Measurements from ENCODE around the gene PPFIA3. TPM values are rescaled to one million over a fixed set of nuclear protein-coding genes. Genes with fewer than 3 reads are reported as not detected.

The PPFIA3 gene
- total RNA-seq, 1 experiment from 2014 or later: 19.1 TPM

- Mint-ChIP-seq H3K4me3 (no peak overlapping the region), H3K9me3 (peaks cover 0 to 2% of the 10 kb centered on the region in 2 experiments; a peak in 2 of 5 replicates), H3K36me3 (ENCODE audit: insufficient read depth in 1 of 3, low read depth in 3 of 3) (peaks cover 30 to 46% (median 45%) of the 10 kb centered on the region in 3 experiments), H3K27ac (no peak overlapping the region), H3K27me3 (ENCODE audit: low read depth) (peaks cover 1% of the 10 kb centered on the region), H3K4me1 (peaks cover 14 to 29% of the 10 kb centered on the region in 2 experiments)
- no peak overlapping the region for H2BK15ac ChIP-seq (ENCODE audit: low read depth, low read length)
- no peaks in the 10 kb centered on the region for H3K27me3 ChIP-seq (ENCODE audit: insufficient read depth, low read length)
- H2BK20ac ChIP-seq (ENCODE audit: low read depth, low read length, poor library complexity, severe bottlenecking): no peak overlapping the region
- no CpG with 5 or more reads among the region's 8 CpGs for WGBS (ENCODE audit: extremely low coverage, insufficient read length, low lambda C conversion rate)
- no peak overlapping the region for H3K18ac ChIP-seq (ENCODE audit: insufficient read length, low read depth, low read length)
- TF ChIP-seq, protein P1, sequence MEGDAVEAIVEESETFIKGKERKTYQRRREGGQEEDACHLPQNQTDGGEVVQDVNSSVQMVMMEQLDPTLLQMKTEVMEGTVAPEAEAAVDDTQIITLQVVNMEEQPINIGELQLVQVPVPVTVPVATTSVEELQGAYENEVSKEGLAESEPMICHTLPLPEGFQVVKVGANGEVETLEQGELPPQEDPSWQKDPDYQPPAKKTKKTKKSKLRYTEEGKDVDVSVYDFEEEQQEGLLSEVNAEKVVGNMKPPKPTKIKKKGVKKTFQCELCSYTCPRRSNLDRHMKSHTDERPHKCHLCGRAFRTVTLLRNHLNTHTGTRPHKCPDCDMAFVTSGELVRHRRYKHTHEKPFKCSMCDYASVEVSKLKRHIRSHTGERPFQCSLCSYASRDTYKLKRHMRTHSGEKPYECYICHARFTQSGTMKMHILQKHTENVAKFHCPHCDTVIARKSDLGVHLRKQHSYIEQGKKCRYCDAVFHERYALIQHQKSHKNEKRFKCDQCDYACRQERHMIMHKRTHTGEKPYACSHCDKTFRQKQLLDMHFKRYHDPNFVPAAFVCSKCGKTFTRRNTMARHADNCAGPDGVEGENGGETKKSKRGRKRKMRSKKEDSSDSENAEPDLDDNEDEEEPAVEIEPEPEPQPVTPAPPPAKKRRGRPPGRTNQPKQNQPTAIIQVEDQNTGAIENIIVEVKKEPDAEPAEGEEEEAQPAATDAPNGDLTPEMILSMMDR (conservative IDR thresholded peaks at IDR 0.05): no peak
- H3K14ac ChIP-seq (ENCODE audit: insufficient read depth, low read length): no peak overlapping the region; the same call in 1 of the 2 replicates
- no peak overlapping the region for H3K23ac ChIP-seq (ENCODE audit: insufficient read length, low read depth, low read length)
- no peaks in the 10 kb centered on the region for H4K20me1 ChIP-seq (ENCODE audit: control insufficient read depth, insufficient read depth, insufficient read length)
- H3K79me2 ChIP-seq (ENCODE audit: insufficient read depth, low read length): no peaks in the 10 kb centered on the region
- H3K27ac ChIP-seq (ENCODE audit: insufficient read length, low read depth, low read length): no peak overlapping the region
- no peak overlapping the region for H3K4ac ChIP-seq (ENCODE audit: low read depth, low read length)
- no peak overlapping the region for H3K9ac ChIP-seq (ENCODE audit: extremely low read depth, insufficient read length, low read length)
- H4K8ac ChIP-seq (replicated peaks; ENCODE audit: insufficient read length, low read depth, low read length): no peak overlapping the region
- no peaks in the 10 kb centered on the region for H3K23me2 ChIP-seq (ENCODE audit: insufficient read length, low read depth, low read length, poor library complexity, severe bottlenecking)
- no peak overlapping the region for H4K5ac ChIP-seq (ENCODE audit: insufficient read length, low read depth, low read length)
- no peak overlapping the region for H3K56ac ChIP-seq (ENCODE audit: insufficient read length, low read depth, low read length)
- DNase-seq: no peak
- no peaks in the 10 kb centered on the region for H3K79me1 ChIP-seq (ENCODE audit: insufficient read depth, low read depth, low read length, poor library complexity, severe bottlenecking)
- H2AK5ac ChIP-seq (ENCODE audit: insufficient read length, low read length): no peak overlapping the region
- no peak overlapping the region for H3T11ph ChIP-seq (ENCODE audit: low read length)
- H2AFZ ChIP-seq (ENCODE audit: low read length): no peak overlapping the region
- no peak overlapping the region for H3K4me2 ChIP-seq (ENCODE audit: insufficient read depth, insufficient read length, low read length)
- H2BK120ac ChIP-seq (ENCODE audit: low read depth, low read length, poor library complexity, severe bottlenecking): no peak overlapping the region
- no peak overlapping the region for H4K91ac ChIP-seq (ENCODE audit: insufficient read length, low read depth, low read length)
- H2BK12ac ChIP-seq (ENCODE audit: insufficient read length, low read depth, low read length): no peak overlapping the region
- H3K4me1 ChIP-seq (ENCODE audit: insufficient read depth, low read length): no peaks in the 10 kb centered on the region
- no peak overlapping the region for H2BK5ac ChIP-seq (ENCODE audit: insufficient read length, low read length)
- H3K9me3 ChIP-seq (ENCODE audit: control insufficient read depth, low read depth, low read length): no peaks in the 10 kb centered on the region
Observed at GRCh38 chr19:49109569-49110233, 9.6 kb upstream of the PPFIA3 start.
